Spleen (tissue), 7 donors: ENCODE data around the gene PPP1R26.

Experiments
- CTCF ChIP-seq, 11 experiments: fragments of 200-600 bp in 7 of 11; fragments of 450-650 bp in 4 of 11; sonication (generic) in 4 of 11; IDR thresholded peaks in 8 of 11; conservative IDR thresholded peaks in 3 of 11; 1 replicate in 7 of 11; 2 replicates in 4 of 11; pipeline versions ENCODE4 v1.4.0 to v1.8.0; 2016 to 2021; ENCODE audit warnings: antibody characterized with exemption in 11 of 11, inconsistent platforms in 4 of 11, mild to moderate bottlenecking in 1 of 11
- POLR2AphosphoS5 ChIP-seq, 3 donors: sonication (generic); formaldehyde crosslinking; IDR thresholded peaks; one replicate each; pipeline ENCODE4 v1.5.1; 2017; ENCODE audit warnings: antibody characterized with exemption in 3 of 3
- donor health status: DM: no; HTN: no; CAD: no; lungs with moderate emphysema.
- donor health status: DM: no; HTN: no; CAD: no.
- donor health status: DM: no; HTN: no; CAD: no.

GRCh38 chr9:135500071-135500524, 20.5 kb downstream of the PPP1R26 start:
- TF ChIP-seq POLR2AphosphoS5 (IDR thresholded peaks at IDR 0.05) (no peak), CTCF (IDR thresholded peaks at IDR 0.05 in 8 of 11, conservative IDR thresholded peaks at IDR 0.05 in 3 of 11) (no peak)
